GM13977 (cell line): ENCODE results near the gene MRPS14.

Source experiments
- DNase-seq: peaks from one replicate; pipeline ENCODE4 v3.0.0; 2012; ENCODE audit warnings: low spot score
- in situ Hi-C: fragments of 300-500 bp; cut with MboI; formaldehyde crosslinking; loops from one replicate; pipeline ENCODE4 v1.12.0; 2022; ENCODE audit warnings: low sequenced_read_pairs, low pct_unique_long_range_greater_than_20kb, mixed read lengths, inconsistent platforms; ENCODE audit not compliant: unreplicated experiment
- TF ChIP-seq, protein P1 (sequence below): IDR thresholded peaks from 2 replicates; pipeline ENCODE4 v1.5.1; 2012; ENCODE audit warnings: mild to moderate bottlenecking, control low read depth; ENCODE audit not compliant: insufficient read depth; ENCODE audit errors: extremely low read depth, missing control alignments

MRPS14 gene

DNA sequence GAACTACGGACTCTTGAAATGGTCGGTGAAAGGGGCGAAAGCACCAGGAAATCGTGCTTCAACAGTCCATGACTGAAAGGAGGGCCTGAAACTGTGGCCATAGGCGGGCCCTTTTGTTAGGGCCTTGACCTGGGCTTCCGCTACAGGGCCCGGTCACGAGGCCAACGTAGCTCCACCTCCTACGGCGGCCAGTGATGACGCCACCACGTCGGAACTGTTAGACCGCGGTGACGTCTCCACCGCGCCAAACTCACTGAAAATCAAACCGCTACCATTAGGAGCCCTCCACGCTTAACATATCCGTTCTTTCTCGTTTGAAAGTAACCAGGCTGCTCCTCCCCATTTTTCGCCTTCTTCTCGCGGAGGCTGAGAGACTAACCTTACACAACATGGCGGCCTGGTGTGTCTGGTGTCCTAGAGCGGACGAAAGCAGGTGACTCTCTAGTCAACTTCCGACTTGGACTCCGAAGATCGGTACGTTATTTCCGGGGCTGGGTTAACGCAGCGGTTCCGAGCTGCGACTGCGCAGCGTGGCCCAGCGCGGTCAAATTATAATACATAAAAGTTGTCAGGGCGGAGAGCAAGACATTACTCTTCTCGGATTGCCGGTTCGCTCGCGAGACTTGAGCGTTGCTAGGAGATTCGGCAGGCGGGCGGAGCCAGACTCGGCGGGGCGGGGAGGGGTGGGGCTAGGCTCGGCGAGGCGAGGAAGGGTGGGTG is 23.8 kb downstream of the MRPS14 start:
- TF ChIP-seq, protein P1, sequence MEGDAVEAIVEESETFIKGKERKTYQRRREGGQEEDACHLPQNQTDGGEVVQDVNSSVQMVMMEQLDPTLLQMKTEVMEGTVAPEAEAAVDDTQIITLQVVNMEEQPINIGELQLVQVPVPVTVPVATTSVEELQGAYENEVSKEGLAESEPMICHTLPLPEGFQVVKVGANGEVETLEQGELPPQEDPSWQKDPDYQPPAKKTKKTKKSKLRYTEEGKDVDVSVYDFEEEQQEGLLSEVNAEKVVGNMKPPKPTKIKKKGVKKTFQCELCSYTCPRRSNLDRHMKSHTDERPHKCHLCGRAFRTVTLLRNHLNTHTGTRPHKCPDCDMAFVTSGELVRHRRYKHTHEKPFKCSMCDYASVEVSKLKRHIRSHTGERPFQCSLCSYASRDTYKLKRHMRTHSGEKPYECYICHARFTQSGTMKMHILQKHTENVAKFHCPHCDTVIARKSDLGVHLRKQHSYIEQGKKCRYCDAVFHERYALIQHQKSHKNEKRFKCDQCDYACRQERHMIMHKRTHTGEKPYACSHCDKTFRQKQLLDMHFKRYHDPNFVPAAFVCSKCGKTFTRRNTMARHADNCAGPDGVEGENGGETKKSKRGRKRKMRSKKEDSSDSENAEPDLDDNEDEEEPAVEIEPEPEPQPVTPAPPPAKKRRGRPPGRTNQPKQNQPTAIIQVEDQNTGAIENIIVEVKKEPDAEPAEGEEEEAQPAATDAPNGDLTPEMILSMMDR: no peak

GRCh38 chr1:174998569-174999215 is 24.5 kb downstream of the MRPS14 start:
- TF ChIP-seq, protein P1: peak; percentile 72
- in situ Hi-C loops: loop anchor here (10.0 to 25.0 kb wide), 2 partner anchors 224 to 736 kb away; no protein-coding TSS in a partner anchor

More for the DNA sequence above, 23.8 kb downstream of the MRPS14 start:
- DNase-seq: peak; percentile 96
- in situ Hi-C loops: loop anchor here (10.0 to 25.0 kb wide), 2 partner anchors 225 to 737 kb away; no protein-coding TSS in a partner anchor

DNA sequence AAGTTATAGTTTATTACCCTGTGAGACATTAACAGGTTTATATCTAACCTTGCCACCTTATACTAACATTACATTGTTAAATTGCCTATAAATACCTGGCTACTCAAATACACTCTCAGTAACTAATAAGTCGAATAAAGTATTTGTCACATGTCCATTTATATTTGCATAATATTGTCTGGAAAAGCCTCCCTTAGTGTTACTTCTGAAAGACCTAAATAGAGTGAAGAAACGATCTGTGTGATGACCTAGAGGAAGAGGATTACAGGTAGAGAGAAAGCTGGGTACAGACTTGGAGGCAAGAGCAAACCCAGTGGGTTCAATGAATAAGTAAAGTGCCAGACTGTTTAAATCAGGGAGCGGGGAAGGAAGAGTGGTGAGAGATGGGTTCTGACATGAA is 26.2 kb downstream of the MRPS14 start:
- TF ChIP-seq, protein P1: no peak
- DNase-seq: no peak
- in situ Hi-C loops: loop anchor here (10.0 to 25.0 kb wide), 2 partner anchors 222 to 735 kb away; no protein-coding TSS in a partner anchor

More at GRCh38 chr1:174998569-174999215, 24.5 kb downstream of the MRPS14 start:
- peak; percentile 61 for DNase-seq

DNA sequence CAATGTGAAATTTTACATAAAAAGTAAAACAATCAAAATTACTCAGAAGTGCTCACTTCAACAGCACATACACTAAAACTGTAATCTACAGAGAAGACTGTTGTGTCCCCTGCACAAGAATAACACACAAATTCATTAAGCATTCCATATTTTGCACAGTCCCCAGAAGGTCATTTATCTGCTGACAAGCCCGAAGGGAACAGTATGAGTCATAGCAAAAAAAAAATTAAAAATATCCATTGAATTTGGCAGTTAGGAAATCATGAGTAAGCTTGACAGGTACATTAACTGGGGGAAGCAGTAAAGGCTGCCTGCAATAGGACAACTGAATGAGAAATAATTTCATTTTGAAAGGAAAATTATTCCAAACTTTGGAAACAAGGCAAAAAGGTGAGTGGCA is 26.7 kb downstream of the MRPS14 start:
- TF ChIP-seq, protein P1: no peak
- in situ Hi-C loops: loop anchor here (10.0 to 25.0 kb wide), 2 partner anchors 222 to 734 kb away; no protein-coding TSS in a partner anchor
- DNase-seq: no peak

DNA sequence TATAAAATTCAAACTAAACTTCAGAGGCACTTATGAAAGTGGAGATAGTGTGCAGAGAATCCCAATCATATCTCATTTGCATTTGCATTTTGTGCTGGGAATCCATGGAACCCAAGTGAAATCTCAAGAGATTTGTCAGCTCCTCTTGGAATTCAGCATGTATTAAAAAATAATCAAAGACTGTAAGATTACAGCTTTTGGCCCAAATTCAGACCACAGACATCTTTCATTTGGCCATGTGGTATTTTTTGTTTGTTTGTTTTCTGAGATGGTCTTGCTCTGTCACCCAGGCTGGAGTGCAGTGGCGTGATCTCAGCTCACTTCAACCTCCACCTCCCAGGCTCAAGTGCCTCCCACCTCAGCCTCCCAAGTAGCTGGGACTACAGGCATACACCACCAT is 27.3 kb downstream of the MRPS14 start:
- TF ChIP-seq, protein P1: no peak
- no peak for DNase-seq

GRCh38 chr1:174995121-174995520 is 28.1 kb downstream of the MRPS14 start:
- TF ChIP-seq, protein P1: no peak
- in situ Hi-C loops: loop anchor here (10.0 to 25.0 kb wide), 2 partner anchors 220 to 733 kb away; no protein-coding TSS in a partner anchor
- DNase-seq: no peak

More for the DNA sequence above, 27.3 kb downstream of the MRPS14 start:
- in situ Hi-C loops: loop anchor here (10.0 to 25.0 kb wide), 2 partner anchors 221 to 734 kb away; no protein-coding TSS in a partner anchor
